ENCODE results near the gene HES7. TPM values are rescaled to one million over a fixed set of nuclear protein-coding genes. Genes with fewer than 3 reads are reported as not detected.
A peak's percentile ranks its signal among the peaks of the same experiment; 100 is the strongest.

HES7 gene
- total and polyA plus RNA-seq, 11 donors, result 0.17 to 0.76 (median 0.36) TPM; not detected in 5

DNA sequence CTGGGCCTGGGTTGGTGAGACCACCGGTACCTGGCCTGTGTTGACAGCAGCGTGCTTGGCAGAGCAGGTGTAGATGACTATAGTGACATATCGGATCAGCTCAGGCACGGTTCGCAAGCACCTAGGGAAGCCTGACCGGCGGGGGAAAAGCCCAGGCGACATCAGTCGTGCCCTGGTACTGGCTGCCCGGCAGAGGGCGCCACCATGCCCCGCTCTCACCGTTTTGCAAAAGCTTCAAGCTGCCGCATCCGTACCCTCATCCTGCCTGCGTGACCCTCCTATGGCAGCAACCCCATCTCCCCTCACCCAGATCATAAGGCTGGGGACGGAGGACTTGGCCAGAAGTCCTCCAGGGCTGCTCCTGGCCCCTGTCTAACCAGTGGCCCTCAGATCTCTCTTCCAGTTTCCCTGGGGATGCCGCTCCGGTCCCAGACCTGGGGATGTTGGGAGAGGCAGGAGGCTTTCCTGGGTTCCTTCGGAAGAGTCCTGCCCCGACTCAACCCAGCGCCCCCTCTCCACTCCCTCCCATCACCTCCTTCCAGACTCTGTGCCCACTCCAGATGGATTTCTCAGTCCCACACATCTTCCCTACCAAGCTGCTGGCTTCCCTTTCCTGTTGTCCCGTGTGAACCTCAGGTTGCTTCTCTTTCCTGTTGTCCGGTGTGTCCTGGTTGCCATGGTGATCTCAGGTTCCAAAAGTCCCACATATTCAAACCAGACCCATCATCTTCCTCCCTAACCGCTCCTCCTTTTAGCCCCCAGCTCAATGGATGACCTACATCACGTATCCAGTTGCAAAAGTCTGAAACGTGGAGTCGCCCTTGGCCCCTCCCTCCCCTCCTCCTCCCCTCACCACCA lies 50.0 kb downstream of the HES7 start:
- TF ChIP-seq POLR2A (IDR thresholded peaks at IDR 0.05), result no peak
- TF ChIP-seq, protein P1, sequence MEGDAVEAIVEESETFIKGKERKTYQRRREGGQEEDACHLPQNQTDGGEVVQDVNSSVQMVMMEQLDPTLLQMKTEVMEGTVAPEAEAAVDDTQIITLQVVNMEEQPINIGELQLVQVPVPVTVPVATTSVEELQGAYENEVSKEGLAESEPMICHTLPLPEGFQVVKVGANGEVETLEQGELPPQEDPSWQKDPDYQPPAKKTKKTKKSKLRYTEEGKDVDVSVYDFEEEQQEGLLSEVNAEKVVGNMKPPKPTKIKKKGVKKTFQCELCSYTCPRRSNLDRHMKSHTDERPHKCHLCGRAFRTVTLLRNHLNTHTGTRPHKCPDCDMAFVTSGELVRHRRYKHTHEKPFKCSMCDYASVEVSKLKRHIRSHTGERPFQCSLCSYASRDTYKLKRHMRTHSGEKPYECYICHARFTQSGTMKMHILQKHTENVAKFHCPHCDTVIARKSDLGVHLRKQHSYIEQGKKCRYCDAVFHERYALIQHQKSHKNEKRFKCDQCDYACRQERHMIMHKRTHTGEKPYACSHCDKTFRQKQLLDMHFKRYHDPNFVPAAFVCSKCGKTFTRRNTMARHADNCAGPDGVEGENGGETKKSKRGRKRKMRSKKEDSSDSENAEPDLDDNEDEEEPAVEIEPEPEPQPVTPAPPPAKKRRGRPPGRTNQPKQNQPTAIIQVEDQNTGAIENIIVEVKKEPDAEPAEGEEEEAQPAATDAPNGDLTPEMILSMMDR (IDR thresholded peaks at IDR 0.05), result peak; percentile 71 to 97 (median 88)
- Histone ChIP-seq H3K9me3 (no peaks in the 10 kb centered on the region), H3K4me1 (peaks cover 0 to 31% (median 16%) of the 10 kb centered on the region in 12 donors), H3K27me3 (peaks cover 28 to 84% (median 72%) of the 10 kb centered on the region in 9 donors), H3K27ac (no peak overlapping the region), H3K36me3 (no peaks in the 10 kb centered on the region), H3K4me3 (peak overlapping the region in 2 of 12 donors; percentile 6 to 34)
- ATAC-seq, result peak in 3 of 4 donors; percentile 55 to 79 (median 78)
- intact Hi-C loops (cut with DNase I), result loop anchor here in 3 of 10 donors (5.0 kb wide), 2 partner anchors 33 to 228 kb away; no protein-coding TSS in a partner anchor
- DNase-seq, result peak; percentile 57 to 87 (median 66)
- WGBS, 4 donors, result 4 to 6% (median 5%) methylated on average over 24 to 28 of the region's 28 CpGs

DNA sequence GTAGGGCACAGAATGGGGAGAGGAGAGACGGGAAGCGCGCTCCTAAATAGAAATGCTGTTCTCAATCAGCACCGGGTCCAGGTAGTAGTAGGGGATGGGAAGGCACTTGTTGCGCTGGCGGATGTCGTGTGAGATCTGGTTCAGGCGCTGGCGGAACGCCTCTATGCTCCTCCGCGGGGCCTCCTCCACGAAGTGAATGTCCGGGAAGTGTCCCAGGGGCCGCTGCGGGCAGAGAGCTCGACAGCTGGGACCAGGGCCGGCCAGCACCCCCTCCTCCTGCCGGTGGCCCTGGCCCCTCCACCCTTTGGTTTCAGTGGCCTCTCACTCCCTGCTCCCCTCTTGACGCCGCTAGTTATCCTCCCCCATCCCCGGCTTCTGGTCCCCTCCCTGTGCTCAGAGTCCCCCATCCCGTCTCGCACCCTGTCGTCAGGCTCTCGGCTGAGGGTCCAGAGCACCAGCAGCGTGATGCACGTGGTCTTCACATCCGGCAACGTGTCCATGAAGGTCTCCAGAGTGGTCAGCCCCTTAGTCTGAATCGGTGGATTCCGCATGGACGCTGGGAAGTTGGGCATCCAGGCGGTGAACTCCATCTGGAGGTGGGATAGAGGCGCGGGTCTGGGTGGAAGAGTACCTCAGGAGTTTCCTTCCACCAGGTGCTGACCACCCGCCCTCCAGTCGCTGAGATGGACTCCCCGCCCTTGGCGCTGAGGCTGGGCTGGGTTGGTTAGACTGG lies 51.0 kb downstream of the HES7 start:
- DNase-seq (no peak), ATAC-seq (peak in 2 of 4 donors; percentile 33 to 41)
- H3K36me3 ChIP-seq, result no peaks in the 10 kb centered on the region
- no peaks in the 10 kb centered on the region for H3K9me3 ChIP-seq
- no peak overlapping the region for H3K27ac ChIP-seq
- H3K4me3 ChIP-seq, result peak overlapping the region in 7 of 12 donors; percentile 6 to 34 (median 10)
- WGBS, 4 donors, result 2 to 4% (median 3%) methylated on average over 38 to 40 of the region's 40 CpGs
- H3K4me1 ChIP-seq, result peaks cover 0 to 31% (median 16%) of the 10 kb centered on the region in 12 donors
- intact Hi-C loops (cut with DNase I), result loop anchor here in 3 of 10 donors (5.0 kb wide), 2 partner anchors 34 to 229 kb away; no protein-coding TSS in a partner anchor
- peaks cover 28 to 75% (median 65%) of the 10 kb centered on the region in 9 donors for H3K27me3 ChIP-seq
- no peak for TF ChIP-seq POLR2A (IDR thresholded peaks at IDR 0.05)
- TF ChIP-seq, protein P1 (IDR thresholded peaks at IDR 0.05), result no peak

DNA sequence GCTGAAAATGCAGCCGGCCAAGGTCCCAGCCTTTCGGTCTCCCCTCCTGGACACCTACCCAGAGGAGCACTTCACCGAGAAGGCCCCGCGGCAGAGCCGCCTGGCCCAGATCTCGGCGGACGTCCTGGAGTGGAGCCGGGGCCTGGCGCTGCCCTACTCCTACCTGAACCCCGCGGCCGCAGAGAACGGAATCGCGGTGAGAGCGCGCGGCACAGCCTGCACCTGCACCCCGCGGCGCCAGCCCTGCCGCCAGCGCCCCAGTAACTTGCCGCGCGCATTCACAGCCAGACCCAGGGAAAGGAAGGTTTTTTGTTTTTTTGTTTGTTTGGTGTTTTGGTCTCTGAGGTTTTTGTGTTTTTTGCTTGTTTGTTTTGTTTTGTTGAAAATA lies 51.6 kb downstream of the HES7 start:
- DNase-seq, result no peak
- Histone ChIP-seq H3K4me3 (peak overlapping the region in 4 of 12 donors; percentile 6 to 34 (median 8)), H3K27ac (no peak overlapping the region), H3K27me3 (peaks cover 28 to 69% (median 59%) of the 10 kb centered on the region in 9 donors), H3K4me1 (peaks cover 0 to 31% (median 16%) of the 10 kb centered on the region in 12 donors), H3K9me3 (no peaks in the 10 kb centered on the region), H3K36me3 (no peaks in the 10 kb centered on the region)
- 8 to 21% (median 14%) methylated on average over 16 to 28 of the region's 28 CpGs for WGBS, 4 donors
- TF ChIP-seq POLR2A (IDR thresholded peaks at IDR 0.05), result no peak
- TF ChIP-seq, protein P1 (IDR thresholded peaks at IDR 0.05), result no peak
- intact Hi-C loops (cut with DNase I), result loop anchor here in 3 of 10 donors (5.0 kb wide), 2 partner anchors 35 to 230 kb away; no protein-coding TSS in a partner anchor
- no peak for ATAC-seq
